ENCODE measurements around the gene SLC6A15.

- no peak for TF ChIP-seq CTCF (IDR thresholded peaks at IDR 0.05)
- no peak for TF ChIP-seq POLR2A (IDR thresholded peaks at IDR 0.05)
Observed at GRCh38 chr12:84924981-84925380, 12.4 kb upstream of the SLC6A15 start.
